H9 (cell line): ENCODE results near the gene MYO1E. TPM values are rescaled to one million over a fixed set of nuclear protein-coding genes. Genes with fewer than 3 reads are reported as not detected.

Experiments
- DNase-seq: peaks from one replicate; pipeline ENCODE4 v3.0.0-alpha.2; 2017
- H2AFZ ChIP-seq: one replicate; pipeline ENCODE4 v1.6.1; 2013; ENCODE audit warnings: mild to moderate bottlenecking, low read length, control low read depth, moderate library complexity
- H2AK5ac ChIP-seq: 2 replicates; pipeline ENCODE4 v1.6.1; 2013; ENCODE audit warnings: low read length, control low read depth, mixed read lengths; ENCODE audit not compliant: insufficient read length
- H2BK120ac ChIP-seq: one replicate; pipeline ENCODE4 v1.6.1; 2013; ENCODE audit warnings: low read depth, mild to moderate bottlenecking, low read length, control low read depth, inconsistent platforms; ENCODE audit not compliant: poor library complexity, severe bottlenecking
- H2BK12ac ChIP-seq: 2 replicates; pipeline ENCODE4 v1.6.1; 2013; ENCODE audit warnings: low read length, control low read depth, mixed read lengths, low read depth; ENCODE audit not compliant: insufficient read length
- H2BK15ac ChIP-seq: 2 replicates; pipeline ENCODE4 v1.6.1; 2013; ENCODE audit warnings: low read depth, low read length, control low read depth
- H2BK20ac ChIP-seq: one replicate; pipeline ENCODE4 v1.6.1; 2013; ENCODE audit warnings: low read depth, mild to moderate bottlenecking, low read length, control low read depth, inconsistent platforms; ENCODE audit not compliant: poor library complexity, severe bottlenecking
- H2BK5ac ChIP-seq: 2 replicates; pipeline ENCODE4 v1.6.1; 2013; ENCODE audit warnings: low read length, control low read depth, mixed read lengths; ENCODE audit not compliant: insufficient read length
- H3K14ac ChIP-seq: 2 replicates; pipeline ENCODE4 v1.6.1; 2013; ENCODE audit warnings: low read length, control low read depth; ENCODE audit not compliant: insufficient read depth
- H3K18ac ChIP-seq: 2 replicates; pipeline ENCODE4 v1.6.1; 2013; ENCODE audit warnings: low read depth, mild to moderate bottlenecking, mixed read lengths, low read length, control low read depth; ENCODE audit not compliant: insufficient read length
- H3K23ac ChIP-seq: 2 replicates; pipeline ENCODE4 v1.6.1; 2013; ENCODE audit warnings: low read length, control low read depth, mixed read lengths, low read depth; ENCODE audit not compliant: insufficient read length
- H3K23me2 ChIP-seq: 2 replicates; pipeline ENCODE4 v1.6.1; 2013; ENCODE audit warnings: low read depth, mild to moderate bottlenecking, mixed read lengths, low read length, control low read depth; ENCODE audit not compliant: insufficient read length, poor library complexity, severe bottlenecking
- H3K27ac ChIP-seq: 2 replicates; pipeline ENCODE4 v1.5.1; 2013; ENCODE audit warnings: low read length, control low read depth, mixed read lengths, low read depth; ENCODE audit not compliant: insufficient read length
- H3K27me3 ChIP-seq: 2 replicates; pipeline ENCODE4 v1.6.1; 2013; ENCODE audit warnings: low read length, control low read depth, inconsistent platforms; ENCODE audit not compliant: insufficient read depth
- H3K4ac ChIP-seq: 2 replicates; pipeline ENCODE4 v1.6.1; 2013; ENCODE audit warnings: low read depth, mild to moderate bottlenecking, control low read depth, inconsistent platforms, low read length, moderate library complexity
- H3K4me1 ChIP-seq: 2 replicates; pipeline ENCODE4 v1.6.1; 2013; ENCODE audit warnings: low read length, control low read depth, inconsistent platforms; ENCODE audit not compliant: insufficient read depth
- H3K4me2 ChIP-seq: 2 replicates; pipeline ENCODE4 v1.6.1; 2013; ENCODE audit warnings: low read length, control low read depth, mixed read lengths; ENCODE audit not compliant: insufficient read length, insufficient read depth
- H3K56ac ChIP-seq: 2 replicates; pipeline ENCODE4 v1.6.1; 2013; ENCODE audit warnings: low read depth, mild to moderate bottlenecking, mixed read lengths, low read length, control low read depth; ENCODE audit not compliant: insufficient read length
- H3K79me1 ChIP-seq: 2 replicates; pipeline ENCODE4 v1.6.1; 2013; ENCODE audit warnings: low read depth, mild to moderate bottlenecking, moderate library complexity, low read length, control low read depth, inconsistent platforms; ENCODE audit not compliant: insufficient read depth, poor library complexity, severe bottlenecking
- H3K79me2 ChIP-seq: 2 replicates; pipeline ENCODE4 v1.6.1; 2013; ENCODE audit warnings: low read length, control low read depth, inconsistent platforms; ENCODE audit not compliant: insufficient read depth
- H3K9ac ChIP-seq: 2 replicates; pipeline ENCODE4 v1.6.1; 2013; ENCODE audit warnings: low read length, control low read depth, mixed read lengths; ENCODE audit not compliant: insufficient read length; ENCODE audit errors: extremely low read depth
- H3K9me3 ChIP-seq: one replicate; pipeline ENCODE4 v1.6.1; 2013; ENCODE audit warnings: low read depth, low read length, inconsistent platforms; ENCODE audit not compliant: control insufficient read depth
- H3T11ph ChIP-seq: one replicate; pipeline ENCODE4 v1.6.1; 2013; ENCODE audit warnings: mild to moderate bottlenecking, low read length, control low read depth, inconsistent platforms
- H4K20me1 ChIP-seq: one replicate; pipeline ENCODE4 v1.6.1; 2013; ENCODE audit not compliant: control insufficient read depth, insufficient read length, insufficient read depth
- H4K5ac ChIP-seq: 2 replicates; pipeline ENCODE4 v1.6.1; 2013; ENCODE audit warnings: low read depth, mild to moderate bottlenecking, mixed read lengths, low read length, control low read depth; ENCODE audit not compliant: insufficient read length
- H4K8ac ChIP-seq: replicated peaks from 2 replicates; pipeline ENCODE4 v1.6.1; 2013; ENCODE audit warnings: low read length, control low read depth, mixed read lengths, low read depth; ENCODE audit not compliant: insufficient read length
- H4K91ac ChIP-seq: 2 replicates; pipeline ENCODE4 v1.6.1; 2013; ENCODE audit warnings: low read depth, mild to moderate bottlenecking, moderate library complexity, mixed read lengths, low read length, control low read depth; ENCODE audit not compliant: insufficient read length
- H3K27ac Mint-ChIP-seq, 3 experiments: 2 replicates in 2 of 3; 3 replicates in 1 of 3; pipeline ENCODE4 v1.8.0; 2020 to 2021; ENCODE audit warnings: mixed read lengths in 3 of 3, mild to moderate bottlenecking in 1 of 3, moderate library complexity in 1 of 3
- H3K27me3 Mint-ChIP-seq: 2 replicates; pipeline ENCODE4 v1.8.0; 2021; ENCODE audit warnings: low read depth, mild to moderate bottlenecking, moderate library complexity, mixed read lengths
- H3K36me3 Mint-ChIP-seq, 3 experiments: 2 replicates in 2 of 3; 3 replicates in 1 of 3; pipeline ENCODE4 v1.8.0; 2020 to 2021; ENCODE audit warnings: low read depth in 3 of 3, mixed read lengths in 3 of 3; ENCODE audit not compliant: insufficient read depth in 1 of 3
- H3K4me1 Mint-ChIP-seq, 2 experiments: 2 replicates each; pipeline ENCODE4 v1.8.0; 2020; ENCODE audit warnings: mixed read lengths in 2 of 2
- H3K4me3 Mint-ChIP-seq, 2 experiments: 2 replicates in 1 of 2; 3 replicates in 1 of 2; pipeline ENCODE4 v1.8.0; 2020 to 2021; ENCODE audit warnings: mild to moderate bottlenecking in 2 of 2, mixed read lengths in 2 of 2, moderate library complexity in 1 of 2
- H3K9me3 Mint-ChIP-seq, 2 experiments: 2 replicates in 1 of 2; 3 replicates in 1 of 2; pipeline ENCODE4 v1.8.0; 2020; ENCODE audit warnings: mild to moderate bottlenecking in 2 of 2, mixed read lengths in 2 of 2, moderate library complexity in 1 of 2
- CTCF ChIP-seq: fragments of 200-600 bp; sonication (generic); conservative IDR thresholded peaks from 3 replicates; pipeline ENCODE4 v1.8.0; 2021; ENCODE audit warnings: antibody characterized with exemption, mild to moderate bottlenecking
- WGBS: extraction: QIAGEN DNeasy Blood & Tissue Kit; methylation state at CpG from one replicate; pipeline ENCODE4 v1.1.7; 2013; ENCODE audit warnings: missing lambda C conversion rate, low lambda C conversion rate, mixed read lengths; ENCODE audit not compliant: insufficient read length; ENCODE audit errors: extremely low coverage; 5-methylcytosine and 5-hydroxymethylcytosine counted together
- total RNA-seq: library from RNA; stranded (reverse); gene quantifications from 2 replicates; pipeline ENCODE4 v1.2.1, GENCODE V29; 2021

MYO1E gene
- total RNA-seq, 1 experiment from 2014 or later: 235 TPM

DNA sequence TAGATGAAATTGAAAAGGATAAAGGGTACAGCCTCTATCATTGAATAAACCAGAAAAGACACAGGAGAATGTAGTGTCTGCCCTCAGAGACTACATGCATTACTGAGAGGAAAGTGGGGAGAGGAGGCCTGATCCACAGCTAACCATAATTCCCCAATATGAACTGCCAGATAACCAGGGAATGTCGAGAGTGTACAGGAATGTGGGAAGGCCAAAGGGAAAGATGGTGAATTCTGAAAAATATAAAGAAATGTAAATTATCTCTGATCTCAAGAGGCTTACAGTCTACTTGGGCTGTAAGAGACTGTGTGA lies 22.3 kb downstream of the MYO1E start:
- H2BK20ac ChIP-seq: peak overlapping the region; percentile 46
- peaks cover 2% of the 10 kb centered on the region for H3K23me2 ChIP-seq
- no peaks in the 10 kb centered on the region for H4K20me1 ChIP-seq
- H3K27me3 ChIP-seq: 0 out of 2 replicates have a peak, but pooled peaks cover 2% of the 10 kb centered on the region
- H2BK15ac ChIP-seq: no peak overlapping the region
- no peak for DNase-seq
- H3K27ac ChIP-seq: peak overlapping the region; percentile 19
- WGBS: no CpG with 5 or more reads among the region's 1 CpG
- no peak overlapping the region for H3K4me2 ChIP-seq
- H3K14ac ChIP-seq: no peak overlapping the region
- no peaks in the 10 kb centered on the region for H3K27me3 Mint-ChIP-seq
- no peak overlapping the region; a peak in 1 of 5 replicates for H3K4me3 Mint-ChIP-seq
- H2BK120ac ChIP-seq: no peak overlapping the region
- H4K5ac ChIP-seq: no peak overlapping the region
- no peak overlapping the region for H3T11ph ChIP-seq
- no peak overlapping the region for H3K9ac ChIP-seq
- H2AK5ac ChIP-seq: no peak overlapping the region
- H3K36me3 Mint-ChIP-seq: peaks cover 2 to 10% (median 4%) of the 10 kb centered on the region in 3 experiments; a peak in 5 of 7 replicates
- H3K4ac ChIP-seq: no peak overlapping the region
- H3K56ac ChIP-seq: no peak overlapping the region
- H3K23ac ChIP-seq: no peak overlapping the region
- H3K4me1 ChIP-seq: peaks cover 37% of the 10 kb centered on the region
- H3K9me3 ChIP-seq: no peaks in the 10 kb centered on the region
- H4K8ac ChIP-seq: no peak overlapping the region
- no peak overlapping the region for H4K91ac ChIP-seq
- peaks cover 85 to 92% of the 10 kb centered on the region in 2 experiments for H3K4me1 Mint-ChIP-seq
- H3K27ac Mint-ChIP-seq: peak overlapping the region; percentile 3 to 93 (median 75); a peak in 6 of 7 replicates
- peaks cover 2% of the 10 kb centered on the region for H3K79me1 ChIP-seq
- H2AFZ ChIP-seq: no peak overlapping the region
- H3K18ac ChIP-seq: no peak overlapping the region
- H3K9me3 Mint-ChIP-seq: no peaks in the 10 kb centered on the region
- H2BK12ac ChIP-seq: no peak overlapping the region
- H3K79me2 ChIP-seq: peaks cover 1% of the 10 kb centered on the region; the same call in 1 of the 2 replicates
- no peak for TF ChIP-seq CTCF
- no peak overlapping the region for H2BK5ac ChIP-seq
